ENCODE measurements around the gene ING4.

Gene ING4

GRCh38 chr12:6635856-6636531 is 26.9 kb downstream of the ING4 start, which contains the start of gene LPAR5:
TSS of gene LPAR5 (minus strand) at chr12:6635959. CDS start at chr12:6621248, 14,711 bp downstream.
- DNase-seq (ENCODE audit: low read depth) = no peak

DNA sequence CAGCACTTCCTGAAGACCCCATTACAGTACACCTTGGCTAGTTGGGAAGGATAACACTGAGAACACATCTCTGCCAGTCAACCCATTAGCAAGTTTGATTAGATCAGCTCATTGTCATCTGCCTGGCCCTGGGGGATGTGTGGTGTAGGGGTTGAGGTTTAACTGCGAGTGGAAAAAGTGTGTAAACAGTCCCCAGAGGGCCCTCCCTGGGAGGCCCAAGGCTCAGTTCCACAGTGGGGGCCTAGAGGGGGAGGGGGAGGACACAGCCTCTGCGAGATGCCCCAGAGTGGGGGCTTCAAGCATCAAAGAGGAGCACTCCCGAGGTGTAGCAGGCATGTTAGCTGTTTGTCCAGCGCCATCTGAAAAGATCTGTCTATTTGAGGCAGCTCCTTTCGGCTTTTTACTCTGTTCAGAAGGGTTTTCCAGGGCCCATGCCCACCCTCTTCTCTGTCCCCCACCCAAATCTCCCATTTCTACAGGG is 27.5 kb downstream of the ING4 start:
- peak; percentile 59 for DNase-seq (ENCODE audit: low read depth)

DNA sequence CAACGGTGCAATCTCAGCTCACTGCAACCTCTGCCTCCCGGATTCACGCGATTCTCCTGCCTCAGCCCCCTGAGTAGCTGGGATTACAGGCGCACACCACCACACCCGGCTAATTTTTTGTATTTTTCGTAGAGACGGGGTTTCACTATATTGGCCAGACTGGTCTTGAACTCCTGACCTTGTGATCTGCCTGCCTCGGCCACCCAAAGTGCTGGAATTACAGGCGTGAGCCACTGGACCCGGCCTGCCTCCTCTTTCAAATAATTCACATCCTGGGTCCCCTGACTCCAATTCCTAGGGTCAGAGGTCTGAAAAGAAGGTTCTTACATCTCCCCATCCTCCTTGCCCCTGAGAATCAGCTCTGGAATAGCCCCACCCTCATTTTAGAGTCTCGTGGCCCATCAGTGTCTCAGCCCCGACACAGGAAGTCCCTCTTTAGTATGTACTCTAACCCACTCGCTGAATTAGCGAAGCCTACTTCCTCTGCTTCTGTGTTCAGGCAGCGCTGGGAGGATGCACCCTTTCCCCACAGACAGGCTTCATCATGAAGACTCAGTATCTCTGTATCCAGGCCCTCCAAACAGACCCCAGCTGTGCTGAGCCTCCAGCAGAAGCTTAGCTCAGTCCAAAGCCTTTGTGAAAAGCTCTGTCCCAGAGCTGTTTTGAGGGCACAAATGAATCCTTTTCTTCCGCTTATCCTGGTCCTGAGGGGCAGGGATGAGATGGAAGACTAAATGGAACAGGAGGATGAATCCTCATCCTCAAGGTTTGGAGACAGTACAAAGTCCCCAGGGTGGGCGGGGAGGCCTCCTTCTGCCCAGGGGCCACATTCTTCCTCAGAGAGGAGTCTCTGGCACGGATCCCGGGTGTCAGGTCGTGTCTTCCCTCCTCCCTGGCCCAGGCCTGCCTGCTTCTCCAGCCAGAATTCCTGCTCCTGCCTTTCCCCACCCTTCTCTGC is 30.6 kb downstream of the ING4 start:
- no peak for DNase-seq (ENCODE audit: low read depth)

DNA sequence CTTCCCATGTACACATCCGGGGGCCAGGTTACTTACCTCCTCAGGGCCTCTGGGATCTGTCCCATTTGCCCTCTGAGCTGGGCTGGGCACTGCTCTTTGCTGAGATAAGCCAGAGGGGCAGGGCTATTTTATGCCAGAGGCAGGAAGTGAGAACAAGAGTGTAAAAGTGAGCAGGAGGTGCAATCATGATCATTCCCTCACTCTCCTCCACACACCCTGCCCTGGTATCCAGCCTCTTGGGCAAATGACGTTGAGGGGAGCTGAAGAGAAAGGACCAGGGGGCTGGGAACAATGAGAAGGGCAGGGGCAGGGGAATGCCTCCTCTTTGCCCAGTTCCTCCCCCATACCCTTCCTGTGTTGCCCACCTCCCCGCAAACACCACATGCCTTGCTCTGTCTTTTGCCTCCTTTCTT is 31.4 kb downstream of the ING4 start:
- DNase-seq (ENCODE audit: low read depth) = no peak

- DNase-seq (ENCODE audit: low read depth) = no peak
Measured at GRCh38 chr12:6630736-6631135, 32.2 kb downstream of the ING4 start.

- no peak for DNase-seq (ENCODE audit: low read depth)
Measured at GRCh38 chr12:6627616-6628015, 35.3 kb downstream of the ING4 start.

DNA sequence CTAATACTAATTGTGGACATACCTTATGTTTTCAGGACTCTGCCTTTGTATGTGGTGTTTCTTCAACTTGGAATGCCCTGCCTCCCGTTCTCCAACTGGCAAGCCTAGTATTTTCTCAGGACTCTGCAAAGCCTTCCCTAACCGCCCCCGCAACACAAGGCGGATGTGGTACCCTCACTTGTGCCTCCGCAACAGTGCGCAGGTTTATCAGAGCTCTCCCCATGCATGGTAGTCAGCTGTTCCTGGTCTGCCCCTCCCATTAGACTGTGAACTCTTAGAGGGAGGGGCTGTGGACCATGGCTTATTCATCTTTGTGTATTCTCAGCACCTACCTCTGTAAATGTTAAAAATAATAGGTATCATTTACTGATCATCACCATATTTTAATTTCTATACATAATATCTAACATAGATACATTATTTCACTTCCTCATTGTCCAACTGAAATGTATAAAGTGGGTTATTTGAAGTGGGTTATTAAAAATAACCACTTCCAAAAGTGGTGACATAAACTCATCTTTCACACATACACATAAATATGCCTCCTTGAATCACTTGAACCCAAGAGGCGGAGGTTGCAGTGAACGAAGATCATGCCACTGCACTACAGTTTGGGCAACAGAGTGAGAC is 36.1 kb downstream of the ING4 start:
- no peak for DNase-seq (ENCODE audit: low read depth)

- no peak for DNase-seq (ENCODE audit: low read depth)
Measured at GRCh38 chr12:6620885-6621274, 42.0 kb downstream of the ING4 start.

DNA sequence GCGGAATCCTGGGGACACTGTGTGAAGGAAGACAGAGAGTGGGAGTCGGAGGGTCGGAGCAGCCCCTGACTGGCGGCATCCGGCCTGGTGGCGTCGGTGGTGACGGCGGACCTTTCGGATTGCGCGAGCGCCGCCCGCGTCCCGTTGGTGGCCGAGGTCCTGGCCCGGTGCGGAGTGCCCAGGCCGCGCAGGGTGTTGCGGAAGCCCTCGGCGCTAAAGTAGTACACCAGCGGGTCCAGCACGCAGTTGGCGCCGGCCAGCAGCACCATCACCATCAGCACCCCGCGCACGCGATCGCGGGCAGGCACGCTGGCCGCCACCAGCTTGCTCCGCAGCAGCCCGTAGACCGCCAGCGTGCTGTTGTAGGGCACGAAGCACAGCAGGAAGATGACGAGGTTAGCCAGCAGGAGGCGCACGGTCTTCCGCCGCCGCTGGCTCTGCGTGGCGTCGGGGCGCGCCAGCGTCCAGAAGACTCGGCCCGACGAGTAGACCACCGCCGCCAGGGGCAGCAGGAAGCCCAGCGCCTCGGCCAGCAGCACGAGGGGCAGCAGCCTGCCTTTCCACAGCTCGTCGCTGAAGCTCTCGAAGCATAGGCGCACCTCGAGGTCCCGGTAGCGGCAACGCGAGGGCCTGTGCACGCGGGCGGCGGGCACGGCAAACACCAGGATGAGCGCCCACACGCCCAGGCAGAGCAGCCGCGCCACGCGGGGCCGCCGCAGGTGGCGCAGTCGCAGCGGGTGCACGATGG is 42.6 kb downstream of the ING4 start:
- no peak for DNase-seq (ENCODE audit: low read depth)

- no peak for DNase-seq (ENCODE audit: low read depth)
Measured at GRCh38 chr12:6618483-6619225, 44.3 kb downstream of the ING4 start.

DNA sequence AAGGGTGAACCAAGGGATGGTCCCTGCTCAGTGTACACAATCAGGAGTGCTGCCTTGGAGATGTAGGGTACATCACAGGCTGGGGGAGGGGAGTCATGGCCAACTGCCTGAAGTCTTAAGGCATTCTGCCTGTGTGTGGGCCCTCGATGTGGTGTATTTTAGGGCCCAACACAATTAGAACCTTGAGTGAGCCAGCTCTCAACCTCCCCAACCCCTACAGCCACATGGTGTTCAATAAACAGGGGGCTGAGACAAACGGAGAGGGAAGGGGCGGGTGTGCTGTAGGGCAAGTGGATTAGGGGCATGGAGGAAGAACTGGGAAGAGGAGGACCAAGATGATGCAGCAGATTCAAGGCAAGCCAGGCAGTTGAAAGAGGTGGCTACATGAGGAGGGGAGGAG is 47.1 kb downstream of the ING4 start:
- no peak for DNase-seq (ENCODE audit: low read depth)

- no peak for DNase-seq (ENCODE audit: low read depth)
Measured at GRCh38 chr12:6614513-6615172, 48.3 kb downstream of the ING4 start.

- DNase-seq (ENCODE audit: low read depth) = no peak
Measured at GRCh38 chr12:6613776-6614512, 49.0 kb downstream of the ING4 start.

DNA sequence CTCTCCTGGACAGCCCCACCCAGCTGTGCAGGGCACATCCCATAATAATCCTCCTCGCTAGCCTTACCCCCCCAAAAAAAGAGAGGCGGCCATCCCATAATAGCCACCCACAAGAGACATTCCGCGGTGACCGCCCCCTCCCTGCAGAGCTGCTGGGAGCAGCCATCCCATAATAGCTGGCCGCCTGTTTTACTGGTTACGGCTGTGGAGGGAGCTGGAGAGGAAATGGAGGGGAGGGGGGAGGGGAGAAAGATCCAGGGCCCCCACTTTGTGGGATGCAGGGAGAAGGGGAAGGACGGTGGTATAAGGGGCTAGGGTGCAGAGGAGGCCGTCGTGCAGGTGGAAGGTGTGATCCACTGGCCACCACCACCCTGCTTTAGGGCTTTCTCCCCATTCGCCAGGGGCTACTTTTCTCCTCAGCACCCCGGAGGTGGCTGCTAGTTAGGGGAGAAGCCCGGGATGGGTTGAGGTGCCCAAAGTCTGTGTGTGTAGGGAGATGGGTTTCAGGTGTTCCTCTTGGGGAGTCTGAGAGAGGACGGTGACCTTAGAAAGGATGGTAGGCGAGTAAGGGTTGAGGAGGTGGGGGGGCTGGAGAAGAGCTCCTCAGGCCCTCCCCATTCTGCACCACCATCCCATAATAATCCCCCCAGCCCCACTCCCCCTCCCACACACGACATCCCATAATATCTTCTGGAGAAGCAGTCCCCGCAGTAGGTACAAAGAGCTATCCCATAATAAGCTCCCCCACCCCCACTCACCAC is 49.7 kb downstream of the ING4 start:
- no peak for DNase-seq (ENCODE audit: low read depth)

GRCh38 chr12:6612652-6613014 is 50.3 kb downstream of the ING4 start:
- DNase-seq (ENCODE audit: low read depth) = no peak

- no peak for DNase-seq (ENCODE audit: low read depth)
Measured at GRCh38 chr12:6612247-6612646, 50.7 kb downstream of the ING4 start.

DNA sequence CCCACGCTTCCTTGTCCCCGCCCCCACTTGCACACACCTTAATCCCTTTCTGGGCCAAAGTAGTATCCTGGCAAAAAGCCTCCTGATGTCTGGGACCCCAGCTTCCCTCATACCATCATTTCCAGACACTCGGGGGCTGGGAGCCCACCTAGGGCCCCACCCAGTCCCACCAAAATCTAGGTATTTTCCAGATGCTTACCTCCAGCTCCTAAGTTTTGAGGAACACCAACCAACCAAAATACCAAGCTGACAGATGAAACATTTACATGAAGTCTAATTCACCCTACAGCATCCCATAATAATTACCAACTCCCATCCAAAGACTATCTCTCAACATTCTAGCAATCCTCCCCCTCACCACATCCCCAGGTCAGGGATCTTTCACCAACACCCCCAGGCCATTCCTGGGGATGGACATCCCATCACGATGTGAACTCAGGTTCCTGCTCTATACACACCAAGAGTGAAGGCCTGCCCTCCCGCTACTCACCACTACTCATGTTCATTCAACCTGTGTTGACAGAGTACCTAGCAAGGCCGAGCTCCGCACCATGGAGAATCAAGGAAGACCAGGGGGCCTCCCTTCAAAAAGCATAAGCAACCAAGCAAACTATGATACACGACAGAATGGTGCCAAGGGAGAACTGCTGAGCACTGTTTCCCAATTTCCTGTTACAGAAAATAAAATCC is 54.2 kb downstream of the ING4 start:
- DNase-seq (ENCODE audit: low read depth) = no peak

- DNase-seq (ENCODE audit: low read depth) = no peak
Measured at GRCh38 chr12:6607751-6608591, 54.9 kb downstream of the ING4 start.
